NCI-H1092 treated with DMSO at 0.1 percent for 48 hours (cell line): ENCODE results near the gene CHKA.

ENCODE experiments used
- DNase-seq: peaks from one replicate; lab custom pipeline; 2025; lab: John Stamatoyannopoulos, UW

The CHKA gene

GRCh38 chr11:68121067-68121899 is at the start of gene CHKA:
CHKA (minus strand) TSS chr11:68121388; CDS start chr11:68121177, 211 bp downstream.
- DNase-seq: peak; percentile 96

- DNase-seq: no peak
These were observed 48.3 kb upstream of the CHKA start for GRCh38 chr11:68169442-68169841.

- no peak for DNase-seq
These were observed 47.5 kb upstream of the CHKA start for GRCh38 chr11:68168694-68169093.

- no peak for DNase-seq
These were observed 46.3 kb upstream of the CHKA start for GRCh38 chr11:68167474-68167873.

- no peak for DNase-seq
These were observed 45.8 kb upstream of the CHKA start for GRCh38 chr11:68166969-68167368.

GRCh38 chr11:68165601-68166000 is 44.4 kb upstream of the CHKA start:
- no peak for DNase-seq

- DNase-seq: no peak
These were observed 43.2 kb upstream of the CHKA start for GRCh38 chr11:68164437-68164836.

- no peak for DNase-seq
These were observed 42.5 kb upstream of the CHKA start for GRCh38 chr11:68163691-68164090.

- no peak for DNase-seq
These were observed 39.0 kb upstream of the CHKA start for GRCh38 chr11:68160100-68160695.

GRCh38 chr11:68159665-68160064 is 38.5 kb upstream of the CHKA start:
- DNase-seq: no peak

- DNase-seq: no peak
These were observed 38.0 kb upstream of the CHKA start for GRCh38 chr11:68159161-68159560.

GRCh38 chr11:68158580-68158979 is 37.4 kb upstream of the CHKA start:
- DNase-seq: no peak

GRCh38 chr11:68153742-68154141 is 32.6 kb upstream of the CHKA start:
- DNase-seq: no peak

GRCh38 chr11:68150037-68150436 is 28.8 kb upstream of the CHKA start:
- no peak for DNase-seq

GRCh38 chr11:68149417-68149816 is 28.2 kb upstream of the CHKA start:
- DNase-seq: peak; percentile 26

- DNase-seq: no peak
These were observed 27.7 kb upstream of the CHKA start for GRCh38 chr11:68148879-68149278.

GRCh38 chr11:68148071-68148805 is 27.1 kb upstream of the CHKA start:
- no peak for DNase-seq

GRCh38 chr11:68146704-68147474 is 25.7 kb upstream of the CHKA start:
- DNase-seq: peak; percentile 94

- DNase-seq: peak; percentile 64
These were observed 24.9 kb upstream of the CHKA start for GRCh38 chr11:68146010-68146540.

- peak; percentile 4 for DNase-seq
These were observed 24.1 kb upstream of the CHKA start for GRCh38 chr11:68145120-68145866.

- no peak for DNase-seq
These were observed 22.1 kb upstream of the CHKA start for GRCh38 chr11:68143310-68143689.
